ENCODE measurements around the gene CFAP20DC. TPM values are rescaled to one million over a fixed set of nuclear protein-coding genes. Genes with fewer than 3 reads are reported as not detected.

The CFAP20DC gene
- total RNA-seq, 2 donors from 2014 or later, result 6.5 to 9.5 TPM

GRCh38 chr3:59093521-59093920 is 43.7 kb upstream of the CFAP20DC start:
- no peak overlapping the region for H3K4me3 ChIP-seq (ENCODE audit: low read length)
- H3K9ac ChIP-seq (ENCODE audit: extremely low read depth, low read length, poor library complexity, severe bottlenecking), result no peak overlapping the region
- H3K27ac Mint-ChIP-seq, result no peak overlapping the region
- no peak for DNase-seq
- peaks cover 4% of the 10 kb centered on the region for H3K36me3 Mint-ChIP-seq (ENCODE audit: low read depth)
- H3K27ac ChIP-seq (ENCODE audit: low read depth, low read length), result no peak overlapping the region
- H3K4me1 ChIP-seq (ENCODE audit: control insufficient read depth, insufficient read depth, low read length), result peaks cover 5% of the 10 kb centered on the region
- H3K9me3 ChIP-seq (ENCODE audit: control insufficient read depth, low read length), result peaks cover 20% of the 10 kb centered on the region
- H3K4me1 Mint-ChIP-seq, result peaks cover 4% of the 10 kb centered on the region
- WGBS, 2 experiments (ENCODE audit: insufficient coverage in 1 of 2, insufficient read length in 1 of 2), result 32 to 64% methylated on average over 1 of the region's 1 CpG
- peaks cover 21% of the 10 kb centered on the region for H3K9me3 Mint-ChIP-seq
- H3K27me3 Mint-ChIP-seq (ENCODE audit: insufficient read depth), result peaks cover 55% of the 10 kb centered on the region
- no peaks in the 10 kb centered on the region for H3K36me3 ChIP-seq (ENCODE audit: control insufficient read depth, insufficient read depth, low read length)
- no peak for TF ChIP-seq CTCF (conservative IDR thresholded peaks at IDR 0.05)
- H3K4me3 Mint-ChIP-seq, result no peak overlapping the region
- H3K27me3 ChIP-seq (ENCODE audit: control insufficient read depth, insufficient read depth, low read length, poor library complexity, severe bottlenecking), result no peaks in the 10 kb centered on the region

GRCh38 chr3:59088761-59089160 is 38.9 kb upstream of the CFAP20DC start:
- no peaks in the 10 kb centered on the region for H3K36me3 Mint-ChIP-seq (ENCODE audit: low read depth)
- no peaks in the 10 kb centered on the region for H3K27me3 ChIP-seq (ENCODE audit: control insufficient read depth, insufficient read depth, low read length, poor library complexity, severe bottlenecking)
- H3K4me3 Mint-ChIP-seq, result no peak overlapping the region
- no peaks in the 10 kb centered on the region for H3K9me3 Mint-ChIP-seq
- no peak overlapping the region for H3K9ac ChIP-seq (ENCODE audit: extremely low read depth, low read length, poor library complexity, severe bottlenecking)
- no peak for DNase-seq
- H3K27me3 Mint-ChIP-seq (ENCODE audit: insufficient read depth), result peaks cover 35% of the 10 kb centered on the region
- H3K9me3 ChIP-seq (ENCODE audit: control insufficient read depth, low read length), result no peaks in the 10 kb centered on the region
- no peak overlapping the region for H3K27ac ChIP-seq (ENCODE audit: low read depth, low read length)
- no peaks in the 10 kb centered on the region for H3K4me1 ChIP-seq (ENCODE audit: control insufficient read depth, insufficient read depth, low read length)
- H3K4me1 Mint-ChIP-seq, result peaks cover 9% of the 10 kb centered on the region
- WGBS, 2 experiments (ENCODE audit: insufficient coverage in 1 of 2, insufficient read length in 1 of 2), result 50% methylated on average over 1 of the region's 1 CpG; no CpG with 5 or more reads in 1 of the 2 experiments
- H3K27ac Mint-ChIP-seq, result no peak overlapping the region
- H3K36me3 ChIP-seq (ENCODE audit: control insufficient read depth, insufficient read depth, low read length), result no peaks in the 10 kb centered on the region
- H3K4me3 ChIP-seq (ENCODE audit: low read length), result no peak overlapping the region
- TF ChIP-seq CTCF (conservative IDR thresholded peaks at IDR 0.05), result no peak

GRCh38 chr3:59085976-59086375 is 36.2 kb upstream of the CFAP20DC start:
- no peaks in the 10 kb centered on the region for H3K36me3 Mint-ChIP-seq (ENCODE audit: low read depth)
- H3K4me3 Mint-ChIP-seq, result no peak overlapping the region
- no peaks in the 10 kb centered on the region for H3K36me3 ChIP-seq (ENCODE audit: control insufficient read depth, insufficient read depth, low read length)
- no peaks in the 10 kb centered on the region for H3K4me1 ChIP-seq (ENCODE audit: control insufficient read depth, insufficient read depth, low read length)
- peaks cover 31% of the 10 kb centered on the region for H3K27me3 Mint-ChIP-seq (ENCODE audit: insufficient read depth)
- TF ChIP-seq CTCF (conservative IDR thresholded peaks at IDR 0.05), result no peak
- H3K9ac ChIP-seq (ENCODE audit: extremely low read depth, low read length, poor library complexity, severe bottlenecking), result no peak overlapping the region
- H3K27ac ChIP-seq (ENCODE audit: low read depth, low read length), result no peak overlapping the region
- H3K9me3 ChIP-seq (ENCODE audit: control insufficient read depth, low read length), result no peaks in the 10 kb centered on the region
- no peak overlapping the region for H3K27ac Mint-ChIP-seq
- H3K27me3 ChIP-seq (ENCODE audit: control insufficient read depth, insufficient read depth, low read length, poor library complexity, severe bottlenecking), result no peaks in the 10 kb centered on the region
- no peak overlapping the region for H3K4me3 ChIP-seq (ENCODE audit: low read length)
- WGBS, 2 experiments (ENCODE audit: insufficient coverage in 1 of 2, insufficient read length in 1 of 2), result 83 to 100% methylated on average over 1 to 3 of the region's 3 CpGs
- no peaks in the 10 kb centered on the region for H3K9me3 Mint-ChIP-seq
- DNase-seq, result no peak
- H3K4me1 Mint-ChIP-seq, result peaks cover 8% of the 10 kb centered on the region

Data from endodermal cell (in vitro differentiated cells).